Smooth muscle cell (in vitro differentiated cells): ENCODE results near the gene ARHGAP4. TPM values are rescaled to one million over a fixed set of nuclear protein-coding genes. Genes with fewer than 3 reads are reported as not detected.

Experiments
- DNase-seq: peaks from one replicate; lab custom pipeline; 2025; ENCODE audit not compliant: unreplicated experiment; lab: John Stamatoyannopoulos, UW
- H2AFZ ChIP-seq: fragments of 200-600 bp; sonication (generic); 2 replicates; pipeline ENCODE4 v1.6.0; 2016; ENCODE audit warnings: antibody characterized with exemption, low read depth, mild to moderate bottlenecking
- H3F3A ChIP-seq: fragments of 200-600 bp; sonication (generic); 2 replicates; pipeline ENCODE4 v1.6.0; 2017; ENCODE audit warnings: antibody characterized with exemption, low read depth
- H3K27ac ChIP-seq: fragments of 200-600 bp; sonication (generic); 2 replicates; pipeline ENCODE4 v1.5.1; 2016; ENCODE audit warnings: low read depth, mild to moderate bottlenecking
- H3K27me3 ChIP-seq: fragments of 200-600 bp; sonication (generic); 2 replicates; pipeline ENCODE4 v1.6.1; 2016; ENCODE audit warnings: low read depth, mild to moderate bottlenecking
- H3K36me3 ChIP-seq: fragments of 200-600 bp; sonication (generic); 2 replicates; pipeline ENCODE4 v1.5.1; 2016; ENCODE audit warnings: low read depth
- H3K4me1 ChIP-seq: fragments of 200-600 bp; sonication (generic); 2 replicates; pipeline ENCODE4 v1.5.1; 2016; ENCODE audit warnings: low read depth
- H3K4me2 ChIP-seq: fragments of 200-600 bp; sonication (generic); 2 replicates; pipeline ENCODE4 v1.6.0; 2016; ENCODE audit warnings: mild to moderate bottlenecking
- H3K4me3 ChIP-seq: fragments of 200-600 bp; sonication (generic); 2 replicates; pipeline ENCODE4 v1.5.1; 2016; ENCODE audit warnings: mild to moderate bottlenecking
- H3K79me2 ChIP-seq: fragments of 200-600 bp; sonication (generic); 2 replicates; pipeline ENCODE4 v1.6.0; 2016; ENCODE audit warnings: low read depth, mild to moderate bottlenecking
- H3K9ac ChIP-seq: fragments of 200-600 bp; sonication (generic); 2 replicates; pipeline ENCODE4 v1.6.0; 2016; ENCODE audit warnings: low read depth
- H3K9me3 ChIP-seq: fragments of 200-600 bp; sonication (generic); replicated peaks from 2 replicates; pipeline ENCODE4 v1.5.1; 2016; ENCODE audit warnings: low read depth
- H4K20me1 ChIP-seq: fragments of 200-600 bp; sonication (generic); 2 replicates; pipeline ENCODE4 v1.6.0; 2016; ENCODE audit warnings: low read depth
- CTCF ChIP-seq: fragments of 200-600 bp; sonication (generic); IDR thresholded peaks from 2 replicates; pipeline ENCODE4 v1.5.1; 2017; ENCODE audit warnings: borderline replicate concordance, mild to moderate bottlenecking, antibody characterized with exemption; ENCODE audit not compliant: insufficient read depth, poor library complexity, severe bottlenecking
- WGBS: methylation state at CpG from one replicate; pipeline ENCODE4 v1.1.7; 2016; ENCODE audit warnings: low lambda C conversion rate; 5-methylcytosine and 5-hydroxymethylcytosine counted together
- polyA plus RNA-seq: library from polyadenylated mRNA; unstranded; fragments of >200 nt; fragmentation: Nextera tagmentation; extraction: Ambion mirVana; gene quantifications from 2 replicates; pipeline ENCODE4 v1.2.1, GENCODE V29; 2016
- total RNA-seq: library from RNA; depleted of rRNA; stranded (reverse); fragments of >200 nt; gene quantifications from 2 replicates; pipeline ENCODE4 v1.2.3, GENCODE V29; 2014

ARHGAP4 gene
- total and polyA plus RNA-seq, 2 experiments from 2014 or later, result 7.6 to 11.5 TPM

GRCh38 chrX:153965406-153965805, 39.3 kb upstream of the ARHGAP4 start:
- 80% methylated on average over 5 of the region's 5 CpGs for WGBS
- peaks cover 85% of the 10 kb centered on the region for H4K20me1 ChIP-seq
- no peak overlapping the region for H3K9ac ChIP-seq

GRCh38 chrX:153964105-153964504, 38.0 kb upstream of the ARHGAP4 start:
- H3K4me2 ChIP-seq, result no peak overlapping the region
- H3K9me3 ChIP-seq, result no peaks in the 10 kb centered on the region
- H3K36me3 ChIP-seq, result no peaks in the 10 kb centered on the region
- no peaks in the 10 kb centered on the region for H3K27me3 ChIP-seq
- H3K4me1 ChIP-seq, result no peaks in the 10 kb centered on the region
- H3K27ac ChIP-seq, result no peak overlapping the region
- TF ChIP-seq CTCF, result no peak
- WGBS, result 94% methylated on average over 14 of the region's 14 CpGs
- H3K79me2 ChIP-seq, result peaks cover 47% of the 10 kb centered on the region
- no peak for DNase-seq
- H4K20me1 ChIP-seq, result peaks cover 75% of the 10 kb centered on the region
- no peak overlapping the region for H3K9ac ChIP-seq
- H2AFZ ChIP-seq, result no peak overlapping the region
- H3F3A ChIP-seq, result no peaks in the 10 kb centered on the region
- H3K4me3 ChIP-seq, result no peak overlapping the region

More at GRCh38 chrX:153965406-153965805, 39.3 kb upstream of the ARHGAP4 start:
- H2AFZ ChIP-seq, result no peak overlapping the region
- TF ChIP-seq CTCF, result no peak
- no peak overlapping the region for H3K27ac ChIP-seq
- H3K4me3 ChIP-seq, result no peak overlapping the region
- H3K79me2 ChIP-seq, result peaks cover 54% of the 10 kb centered on the region
- H3K27me3 ChIP-seq, result no peaks in the 10 kb centered on the region
- H3K4me2 ChIP-seq, result no peak overlapping the region
- H3K9me3 ChIP-seq, result no peaks in the 10 kb centered on the region
- no peaks in the 10 kb centered on the region for H3F3A ChIP-seq
- no peaks in the 10 kb centered on the region for H3K36me3 ChIP-seq
- no peak for DNase-seq
- H3K4me1 ChIP-seq, result no peaks in the 10 kb centered on the region

GRCh38 chrX:153963546-153963945, 37.5 kb upstream of the ARHGAP4 start:
- no peaks in the 10 kb centered on the region for H3K27me3 ChIP-seq

More at GRCh38 chrX:153963546-153963945, 37.5 kb upstream of the ARHGAP4 start:
- Histone ChIP-seq H3K9me3 (no peaks in the 10 kb centered on the region), H3K4me1 (no peaks in the 10 kb centered on the region), H3K79me2 (peaks cover 42% of the 10 kb centered on the region), H3K9ac (no peak overlapping the region), H4K20me1 (peaks cover 69% of the 10 kb centered on the region), H3K4me3 (no peak overlapping the region), H3K36me3 (no peaks in the 10 kb centered on the region), H3F3A (no peaks in the 10 kb centered on the region), H3K4me2 (no peak overlapping the region), H2AFZ (no peak overlapping the region), H3K27ac (no peak overlapping the region)
- 93% methylated on average over 12 of the region's 12 CpGs for WGBS
- no peak for DNase-seq
- no peak for TF ChIP-seq CTCF
